HuH-7.5 (cell line): ENCODE results near the gene ERO1B.
"Not testable (repeated sequence)": the region's sequence is repeated elsewhere in the genome, so short reads cannot be mapped to it uniquely, and the experiment has no call there.

ENCODE experiments used
- DNase-seq: peaks from one replicate; pipeline ENCODE4 v3.0.0; 2011; ENCODE audit warnings: low spot score

Gene ERO1B

GRCh38 chr1:236281654-236282424 is at the start of gene ERO1B:
ERO1B (minus strand) TSS chr1:236281958; CDS start chr1:236281783, 175 bp downstream.
- DNase-seq: peak; percentile 76

GRCh38 chr1:236331412-236331811 is 49.7 kb upstream of the ERO1B start:
- DNase-seq: not testable (repeated sequence)

- no peak for DNase-seq
These were observed 44.7 kb upstream of the ERO1B start for GRCh38 chr1:236326432-236326831.

- no peak for DNase-seq
These were observed 43.8 kb upstream of the ERO1B start for GRCh38 chr1:236325567-236325966.

GRCh38 chr1:236323819-236324411 is 42.2 kb upstream of the ERO1B start:
- DNase-seq: no peak

GRCh38 chr1:236322566-236323409 is 41.0 kb upstream of the ERO1B start:
- DNase-seq: no peak

- DNase-seq: no peak
These were observed 39.3 kb upstream of the ERO1B start for GRCh38 chr1:236321101-236321500.

GRCh38 chr1:236320671-236321070 is 38.9 kb upstream of the ERO1B start:
- DNase-seq: no peak

- DNase-seq: no peak
These were observed 38.5 kb upstream of the ERO1B start for GRCh38 chr1:236320214-236320613.

GRCh38 chr1:236316437-236316836 is 34.7 kb upstream of the ERO1B start:
- no peak for DNase-seq

- no peak for DNase-seq
These were observed 33.8 kb upstream of the ERO1B start for GRCh38 chr1:236315518-236315917.

- no peak for DNase-seq
These were observed 33.3 kb upstream of the ERO1B start for GRCh38 chr1:236315092-236315491.

- not testable (repeated sequence) for DNase-seq
These were observed 32.3 kb upstream of the ERO1B start for GRCh38 chr1:236314050-236314449.

- DNase-seq: no peak
These were observed 31.7 kb upstream of the ERO1B start for GRCh38 chr1:236313427-236313826.

GRCh38 chr1:236311040-236311439 is 29.3 kb upstream of the ERO1B start:
- no peak for DNase-seq

- no peak for DNase-seq
These were observed 27.1 kb upstream of the ERO1B start for GRCh38 chr1:236308827-236309226.

GRCh38 chr1:236307435-236307834 is 25.7 kb upstream of the ERO1B start:
- DNase-seq: no peak

- DNase-seq: no peak
These were observed 22.9 kb upstream of the ERO1B start for GRCh38 chr1:236304682-236305081.

GRCh38 chr1:236303675-236304074 is 21.9 kb upstream of the ERO1B start:
- DNase-seq: no peak

GRCh38 chr1:236302941-236303340 is 21.2 kb upstream of the ERO1B start:
- no peak for DNase-seq

- DNase-seq: no peak
These were observed 20.2 kb upstream of the ERO1B start for GRCh38 chr1:236301958-236302335.

GRCh38 chr1:236301080-236301957 is 19.6 kb upstream of the ERO1B start:
- DNase-seq: no peak
